Measurements from ENCODE around the gene POU6F2. TPM values are rescaled to one million over a fixed set of nuclear protein-coding genes. Genes with fewer than 3 reads are reported as not detected.
A peak's percentile ranks its signal among the peaks of the same experiment; 100 is the strongest.

POU6F2 gene
- total and polyA plus RNA-seq, 2 experiments from 2014 or later = 7.2 to 7.3 TPM

DNA sequence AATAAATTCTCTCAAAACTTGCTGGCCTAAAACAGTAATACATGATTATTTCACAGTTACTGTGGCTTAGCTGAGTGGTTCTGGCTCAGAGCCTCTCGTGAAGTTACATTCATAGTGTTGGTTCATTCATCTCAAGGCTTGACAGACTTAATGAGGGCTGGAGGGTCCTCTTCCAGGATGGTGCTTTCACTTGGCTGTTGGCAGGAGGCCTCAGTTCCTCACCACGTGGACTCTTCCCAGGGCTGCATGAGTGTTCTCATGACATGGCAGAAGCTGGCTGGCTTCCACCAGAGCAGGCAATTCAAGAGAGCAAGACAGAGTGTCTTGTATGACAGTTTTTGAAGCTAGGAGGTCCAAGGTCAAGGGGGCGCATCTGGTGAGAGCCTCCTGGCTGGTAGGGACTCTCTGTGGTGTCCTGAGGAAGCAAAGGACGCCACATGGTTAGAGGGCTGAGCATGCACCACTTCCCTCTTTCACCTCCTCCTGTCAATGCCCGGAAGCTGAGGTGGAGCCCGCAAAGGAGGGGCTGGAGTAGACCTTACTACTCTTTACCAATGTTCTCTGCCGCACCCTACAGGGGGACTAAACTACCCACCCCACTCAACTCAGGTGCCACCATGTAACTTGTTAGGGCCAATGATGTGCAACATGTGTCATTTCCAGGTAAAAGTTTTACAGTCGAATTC is 530.3 kb downstream of the POU6F2 start (continued):
- TF ChIP-seq, protein P1, sequence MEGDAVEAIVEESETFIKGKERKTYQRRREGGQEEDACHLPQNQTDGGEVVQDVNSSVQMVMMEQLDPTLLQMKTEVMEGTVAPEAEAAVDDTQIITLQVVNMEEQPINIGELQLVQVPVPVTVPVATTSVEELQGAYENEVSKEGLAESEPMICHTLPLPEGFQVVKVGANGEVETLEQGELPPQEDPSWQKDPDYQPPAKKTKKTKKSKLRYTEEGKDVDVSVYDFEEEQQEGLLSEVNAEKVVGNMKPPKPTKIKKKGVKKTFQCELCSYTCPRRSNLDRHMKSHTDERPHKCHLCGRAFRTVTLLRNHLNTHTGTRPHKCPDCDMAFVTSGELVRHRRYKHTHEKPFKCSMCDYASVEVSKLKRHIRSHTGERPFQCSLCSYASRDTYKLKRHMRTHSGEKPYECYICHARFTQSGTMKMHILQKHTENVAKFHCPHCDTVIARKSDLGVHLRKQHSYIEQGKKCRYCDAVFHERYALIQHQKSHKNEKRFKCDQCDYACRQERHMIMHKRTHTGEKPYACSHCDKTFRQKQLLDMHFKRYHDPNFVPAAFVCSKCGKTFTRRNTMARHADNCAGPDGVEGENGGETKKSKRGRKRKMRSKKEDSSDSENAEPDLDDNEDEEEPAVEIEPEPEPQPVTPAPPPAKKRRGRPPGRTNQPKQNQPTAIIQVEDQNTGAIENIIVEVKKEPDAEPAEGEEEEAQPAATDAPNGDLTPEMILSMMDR (conservative IDR thresholded peaks at IDR 0.05; ENCODE audit: low read depth in 2 of 2) = 0 out of 4 replicates have a peak, but pooled peaks of 1 of the 2 experiments have one; percentile 8
- TF ChIP-seq NANOG (IDR thresholded peaks at IDR 0.05; ENCODE audit: borderline replicate concordance) (no peak), EZH2phosphoT487 (IDR thresholded peaks at IDR 0.05; ENCODE audit: unreplicated experiment) (no peak), CREB1 (CRISPR knock-in tag; IDR thresholded peaks at IDR 0.05; ENCODE audit: low read depth) (no peak), ZNF331 (CRISPR knock-in tag; IDR thresholded peaks at IDR 0.05; ENCODE audit: low read depth) (no peak)
- TF ChIP-seq, protein P2, sequence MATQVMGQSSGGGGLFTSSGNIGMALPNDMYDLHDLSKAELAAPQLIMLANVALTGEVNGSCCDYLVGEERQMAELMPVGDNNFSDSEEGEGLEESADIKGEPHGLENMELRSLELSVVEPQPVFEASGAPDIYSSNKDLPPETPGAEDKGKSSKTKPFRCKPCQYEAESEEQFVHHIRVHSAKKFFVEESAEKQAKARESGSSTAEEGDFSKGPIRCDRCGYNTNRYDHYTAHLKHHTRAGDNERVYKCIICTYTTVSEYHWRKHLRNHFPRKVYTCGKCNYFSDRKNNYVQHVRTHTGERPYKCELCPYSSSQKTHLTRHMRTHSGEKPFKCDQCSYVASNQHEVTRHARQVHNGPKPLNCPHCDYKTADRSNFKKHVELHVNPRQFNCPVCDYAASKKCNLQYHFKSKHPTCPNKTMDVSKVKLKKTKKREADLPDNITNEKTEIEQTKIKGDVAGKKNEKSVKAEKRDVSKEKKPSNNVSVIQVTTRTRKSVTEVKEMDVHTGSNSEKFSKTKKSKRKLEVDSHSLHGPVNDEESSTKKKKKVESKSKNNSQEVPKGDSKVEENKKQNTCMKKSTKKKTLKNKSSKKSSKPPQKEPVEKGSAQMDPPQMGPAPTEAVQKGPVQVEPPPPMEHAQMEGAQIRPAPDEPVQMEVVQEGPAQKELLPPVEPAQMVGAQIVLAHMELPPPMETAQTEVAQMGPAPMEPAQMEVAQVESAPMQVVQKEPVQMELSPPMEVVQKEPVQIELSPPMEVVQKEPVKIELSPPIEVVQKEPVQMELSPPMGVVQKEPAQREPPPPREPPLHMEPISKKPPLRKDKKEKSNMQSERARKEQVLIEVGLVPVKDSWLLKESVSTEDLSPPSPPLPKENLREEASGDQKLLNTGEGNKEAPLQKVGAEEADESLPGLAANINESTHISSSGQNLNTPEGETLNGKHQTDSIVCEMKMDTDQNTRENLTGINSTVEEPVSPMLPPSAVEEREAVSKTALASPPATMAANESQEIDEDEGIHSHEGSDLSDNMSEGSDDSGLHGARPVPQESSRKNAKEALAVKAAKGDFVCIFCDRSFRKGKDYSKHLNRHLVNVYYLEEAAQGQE (IDR thresholded peaks at IDR 0.05; ENCODE audit: unreplicated experiment) = no peak

DNA sequence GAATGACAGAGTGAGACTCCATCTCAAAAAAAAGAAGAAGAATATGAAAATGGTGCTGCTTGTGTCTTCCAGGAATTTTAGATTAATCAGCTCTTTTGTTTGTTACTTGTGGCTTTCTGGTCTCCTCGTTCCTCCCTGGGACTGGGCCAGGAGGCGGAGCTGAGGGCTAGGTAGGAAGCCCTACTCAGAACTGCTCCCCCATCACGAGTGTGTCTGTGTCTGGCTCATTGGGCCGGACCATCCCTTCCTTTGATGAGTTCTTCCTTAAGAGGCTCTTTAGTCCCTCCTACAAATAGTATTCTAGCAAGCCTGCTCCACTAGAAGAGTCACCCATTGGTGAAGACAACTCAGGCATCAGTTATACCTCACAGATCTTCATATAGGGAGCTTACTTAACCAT is 531.7 kb downstream of the POU6F2 start:
- H3K27me3 ChIP-seq (ENCODE audit: insufficient read depth) = no peaks in the 10 kb centered on the region
- Mint-ChIP-seq H3K27ac (no peak overlapping the region), H3K27me3 (ENCODE audit: insufficient read depth, low read depth, poor library complexity) (peaks cover 2% of the 10 kb centered on the region), H3K9me3 (no peaks in the 10 kb centered on the region), H3K4me3 (no peak overlapping the region), H3K36me3 (ENCODE audit: low read depth) (no peaks in the 10 kb centered on the region), H3K4me1 (no peaks in the 10 kb centered on the region)
- no peaks in the 10 kb centered on the region for H3K36me3 ChIP-seq (ENCODE audit: insufficient read depth)
- H3K4me1 ChIP-seq (ENCODE audit: insufficient read depth) = no peaks in the 10 kb centered on the region
- no peak overlapping the region for H3K4me3 ChIP-seq
- 0 out of 2 replicates have a peak, but pooled peaks cover 6% of the 10 kb centered on the region for H3K9me2 ChIP-seq (ENCODE audit: insufficient read depth)
- no peak overlapping the region for H2AFZ ChIP-seq
- no peaks in the 10 kb centered on the region for H3K79me2 ChIP-seq (replicated peaks; ENCODE audit: insufficient read depth)
- no peaks in the 10 kb centered on the region for H3F3A ChIP-seq (replicated peaks; ENCODE audit: low read depth)
- ATAC-seq (no peak), DNase-seq (ENCODE audit: low spot score) (no peak)
- no peak overlapping the region for H3K4me2 ChIP-seq
- H3K27ac ChIP-seq (ENCODE audit: low read depth) = no peak overlapping the region
- no peaks in the 10 kb centered on the region for H4K20me1 ChIP-seq (replicated peaks; ENCODE audit: insufficient read depth)
- no peak for TF ChIP-seq ZNF114 (CRISPR knock-in tag; IDR thresholded peaks at IDR 0.05)
- TF ChIP-seq, protein P2 (IDR thresholded peaks at IDR 0.05; ENCODE audit: unreplicated experiment) = no peak
- TF ChIP-seq, protein P3, sequence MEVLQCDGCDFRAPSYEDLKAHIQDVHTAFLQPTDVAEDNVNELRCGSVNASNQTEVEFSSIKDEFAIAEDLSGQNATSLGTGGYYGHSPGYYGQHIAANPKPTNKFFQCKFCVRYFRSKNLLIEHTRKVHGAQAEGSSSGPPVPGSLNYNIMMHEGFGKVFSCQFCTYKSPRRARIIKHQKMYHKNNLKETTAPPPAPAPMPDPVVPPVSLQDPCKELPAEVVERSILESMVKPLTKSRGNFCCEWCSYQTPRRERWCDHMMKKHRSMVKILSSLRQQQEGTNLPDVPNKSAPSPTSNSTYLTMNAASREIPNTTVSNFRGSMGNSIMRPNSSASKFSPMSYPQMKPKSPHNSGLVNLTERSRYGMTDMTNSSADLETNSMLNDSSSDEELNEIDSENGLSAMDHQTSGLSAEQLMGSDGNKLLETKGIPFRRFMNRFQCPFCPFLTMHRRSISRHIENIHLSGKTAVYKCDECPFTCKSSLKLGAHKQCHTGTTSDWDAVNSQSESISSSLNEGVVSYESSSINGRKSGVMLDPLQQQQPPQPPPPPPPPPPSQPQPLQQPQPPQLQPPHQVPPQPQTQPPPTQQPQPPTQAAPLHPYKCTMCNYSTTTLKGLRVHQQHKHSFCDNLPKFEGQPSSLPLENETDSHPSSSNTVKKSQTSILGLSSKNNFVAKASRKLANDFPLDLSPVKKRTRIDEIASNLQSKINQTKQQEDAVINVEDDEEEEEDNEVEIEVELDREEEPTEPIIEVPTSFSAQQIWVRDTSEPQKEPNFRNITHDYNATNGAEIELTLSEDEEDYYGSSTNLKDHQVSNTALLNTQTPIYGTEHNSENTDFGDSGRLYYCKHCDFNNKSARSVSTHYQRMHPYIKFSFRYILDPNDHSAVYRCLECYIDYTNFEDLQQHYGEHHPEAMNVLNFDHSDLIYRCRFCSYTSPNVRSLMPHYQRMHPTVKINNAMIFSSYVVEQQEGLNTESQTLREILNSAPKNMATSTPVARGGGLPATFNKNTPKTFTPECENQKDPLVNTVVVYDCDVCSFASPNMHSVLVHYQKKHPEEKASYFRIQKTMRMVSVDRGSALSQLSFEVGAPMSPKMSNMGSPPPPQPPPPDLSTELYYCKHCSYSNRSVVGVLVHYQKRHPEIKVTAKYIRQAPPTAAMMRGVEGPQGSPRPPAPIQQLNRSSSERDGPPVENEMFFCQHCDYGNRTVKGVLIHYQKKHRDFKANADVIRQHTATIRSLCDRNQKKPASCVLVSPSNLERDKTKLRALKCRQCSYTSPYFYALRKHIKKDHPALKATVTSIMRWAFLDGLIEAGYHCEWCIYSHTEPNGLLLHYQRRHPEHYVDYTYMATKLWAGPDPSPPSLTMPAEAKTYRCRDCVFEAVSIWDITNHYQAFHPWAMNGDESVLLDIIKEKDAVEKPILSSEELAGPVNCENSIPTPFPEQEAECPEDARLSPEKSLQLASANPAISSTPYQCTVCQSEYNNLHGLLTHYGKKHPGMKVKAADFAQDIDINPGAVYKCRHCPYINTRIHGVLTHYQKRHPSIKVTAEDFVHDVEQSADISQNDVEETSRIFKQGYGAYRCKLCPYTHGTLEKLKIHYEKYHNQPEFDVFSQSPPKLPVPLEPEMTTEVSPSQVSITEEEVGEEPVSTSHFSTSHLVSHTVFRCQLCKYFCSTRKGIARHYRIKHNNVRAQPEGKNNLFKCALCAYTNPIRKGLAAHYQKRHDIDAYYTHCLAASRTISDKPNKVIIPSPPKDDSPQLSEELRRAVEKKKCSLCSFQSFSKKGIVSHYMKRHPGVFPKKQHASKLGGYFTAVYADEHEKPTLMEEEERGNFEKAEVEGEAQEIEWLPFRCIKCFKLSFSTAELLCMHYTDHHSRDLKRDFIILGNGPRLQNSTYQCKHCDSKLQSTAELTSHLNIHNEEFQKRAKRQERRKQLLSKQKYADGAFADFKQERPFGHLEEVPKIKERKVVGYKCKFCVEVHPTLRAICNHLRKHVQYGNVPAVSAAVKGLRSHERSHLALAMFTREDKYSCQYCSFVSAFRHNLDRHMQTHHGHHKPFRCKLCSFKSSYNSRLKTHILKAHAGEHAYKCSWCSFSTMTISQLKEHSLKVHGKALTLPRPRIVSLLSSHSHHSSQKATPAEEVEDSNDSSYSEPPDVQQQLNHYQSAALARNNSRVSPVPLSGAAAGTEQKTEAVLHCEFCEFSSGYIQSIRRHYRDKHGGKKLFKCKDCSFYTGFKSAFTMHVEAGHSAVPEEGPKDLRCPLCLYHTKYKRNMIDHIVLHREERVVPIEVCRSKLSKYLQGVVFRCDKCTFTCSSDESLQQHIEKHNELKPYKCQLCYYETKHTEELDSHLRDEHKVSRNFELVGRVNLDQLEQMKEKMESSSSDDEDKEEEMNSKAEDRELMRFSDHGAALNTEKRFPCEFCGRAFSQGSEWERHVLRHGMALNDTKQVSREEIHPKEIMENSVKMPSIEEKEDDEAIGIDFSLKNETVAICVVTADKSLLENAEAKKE (CRISPR knock-in tag; IDR thresholded peaks at IDR 0.05) = no peak

Data from GM23338 (cell line).